Activated CD4-positive, alpha-beta T cell treated with anti-CD3 and anti-CD28 coated beads, Interleukin-10, Interleukin-2, amounts not matched to agents 100 ng/mL and 50 ng/mL, durations not matched to agents 16 hours and 8 hours (primary cell): ENCODE measurements around the gene MSLN.
"Not testable (repeated sequence)": the region's sequence is repeated elsewhere in the genome, so short reads cannot be mapped to it uniquely, and the experiment has no call there.

Experiments
- DNase-seq: peaks from one replicate; pipeline ENCODE4 v3.0.0-alpha.2; 2020

MSLN gene

GRCh38 chr16:761625-762513 is 1.3 kb downstream of the MSLN start:
- DNase-seq, result no peak

- no peak for DNase-seq
These were observed 2.2 kb downstream of the MSLN start for GRCh38 chr16:762595-763268.

- DNase-seq, result no peak
These were observed 3.0 kb downstream of the MSLN start for GRCh38 chr16:763369-764183.

DNA sequence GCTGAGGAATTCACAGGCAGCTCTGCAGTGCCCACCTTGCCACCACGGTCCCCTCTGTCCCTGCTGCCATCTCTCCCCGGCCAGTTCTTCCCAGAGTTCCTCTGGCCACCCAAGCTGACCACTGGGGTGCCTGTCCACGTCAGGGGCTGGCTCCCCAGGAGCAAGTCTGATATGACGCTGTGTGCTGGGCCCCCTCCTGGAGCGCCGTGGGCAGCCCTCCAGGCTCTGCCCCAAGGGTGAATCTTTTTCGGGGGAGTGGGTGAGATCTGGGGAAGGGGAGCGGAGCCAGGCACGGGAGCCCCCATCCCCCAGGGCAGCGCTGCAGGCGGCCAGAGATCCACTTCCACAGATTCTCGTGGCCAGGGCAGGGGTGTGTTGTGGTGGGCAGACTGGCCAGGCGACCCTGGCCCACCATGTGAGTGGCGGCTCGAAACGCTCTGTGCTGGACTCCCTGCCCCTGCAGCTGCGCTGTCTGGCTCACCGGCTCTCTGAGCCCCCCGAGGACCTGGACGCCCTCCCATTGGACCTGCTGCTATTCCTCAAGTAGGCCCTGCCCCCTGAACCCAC is 3.7 kb downstream of the MSLN start:
- DNase-seq, result no peak

- no peak for DNase-seq
These were observed 4.4 kb downstream of the MSLN start for GRCh38 chr16:764848-765487.

GRCh38 chr16:765488-765865 is 4.9 kb downstream of the MSLN start:
- DNase-seq, result no peak

- no peak for DNase-seq
These were observed 5.7 kb downstream of the MSLN start for GRCh38 chr16:766008-766819.

- DNase-seq, result no peak
These were observed 6.5 kb downstream of the MSLN start for GRCh38 chr16:766820-767640.

- DNase-seq, result no peak
These were observed 7.3 kb downstream of the MSLN start for GRCh38 chr16:767743-768235.

GRCh38 chr16:768428-768827 is 7.9 kb downstream of the MSLN start:
- no peak for DNase-seq

GRCh38 chr16:769184-769784 is 8.8 kb downstream of the MSLN start:
- DNase-seq, result no peak

DNA sequence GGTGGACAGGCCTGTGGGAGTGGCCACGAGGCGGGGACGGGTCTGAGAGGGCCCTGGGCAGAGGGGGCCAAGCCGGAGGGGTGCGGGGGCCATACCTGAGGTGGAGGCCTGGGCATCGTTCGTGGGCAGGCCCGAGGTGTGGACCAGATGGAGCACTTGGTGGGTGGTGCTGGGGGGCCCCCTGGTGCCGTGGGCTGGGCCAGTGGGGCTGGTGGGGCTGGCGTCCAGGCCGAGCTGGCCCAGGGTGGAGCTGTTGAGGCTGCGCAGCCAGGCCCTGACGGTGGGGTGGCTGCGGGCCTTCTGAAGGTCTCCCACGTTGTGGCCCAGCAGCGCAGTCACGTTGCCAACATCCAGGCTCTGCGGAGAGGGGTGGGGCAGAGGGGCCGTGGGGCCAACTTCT is 9.4 kb downstream of the MSLN start:
- no peak for DNase-seq

GRCh38 chr16:770411-770810 is 9.9 kb downstream of the MSLN start:
- DNase-seq, result no peak

GRCh38 chr16:772959-773358 is 12.4 kb downstream of the MSLN start:
- no peak for DNase-seq

- no peak for DNase-seq
These were observed 13.8 kb downstream of the MSLN start for GRCh38 chr16:774086-775001.

DNA sequence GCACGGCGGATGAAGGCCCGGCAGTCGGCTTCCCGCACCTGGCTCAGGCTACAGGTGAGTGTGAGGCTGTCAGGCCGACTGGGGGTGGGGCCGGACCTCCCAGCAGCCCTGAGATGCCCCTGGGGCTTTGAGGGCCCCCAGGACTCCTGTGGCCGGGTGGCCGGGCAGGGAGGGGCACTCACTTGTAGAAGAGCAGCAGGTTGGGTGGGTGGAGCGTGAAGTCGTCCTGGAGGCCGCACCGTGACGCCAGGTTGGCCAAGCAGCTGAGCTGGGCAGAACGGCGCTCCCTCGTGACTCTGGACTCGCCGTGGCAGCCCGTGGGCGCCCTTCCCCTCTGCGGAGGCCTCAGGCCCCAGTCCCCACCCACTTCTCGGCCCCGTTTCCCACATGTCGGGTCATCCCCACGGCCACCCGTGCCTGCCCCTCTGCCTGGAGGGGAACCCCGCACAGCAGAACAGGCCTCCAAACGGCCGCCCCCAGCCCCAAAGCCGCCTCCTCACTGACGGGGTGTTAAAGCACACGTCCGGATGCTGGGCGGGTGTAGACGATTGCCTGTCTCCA is 14.8 kb downstream of the MSLN start:
- DNase-seq, result no peak

DNA sequence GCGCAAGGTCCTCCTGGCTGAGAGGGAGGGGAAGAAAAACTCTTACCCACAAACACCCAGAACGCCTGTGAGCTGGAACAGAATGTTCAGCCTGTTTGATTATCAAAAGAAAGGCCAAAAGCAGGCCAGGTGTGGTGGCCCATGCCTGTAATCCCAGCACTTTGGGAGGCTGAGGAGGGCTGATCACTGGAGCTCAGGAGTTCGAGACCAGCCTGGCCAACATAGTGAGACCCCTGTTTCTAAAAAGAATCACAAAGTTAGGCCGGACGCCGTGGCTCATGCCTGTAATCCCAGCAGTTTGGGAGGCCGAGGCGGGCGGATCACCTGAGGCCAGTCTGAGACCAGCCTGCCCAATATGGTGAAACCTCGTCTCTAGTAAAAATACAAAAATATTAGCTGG is 15.8 kb downstream of the MSLN start:
- not testable (repeated sequence) for DNase-seq

DNA sequence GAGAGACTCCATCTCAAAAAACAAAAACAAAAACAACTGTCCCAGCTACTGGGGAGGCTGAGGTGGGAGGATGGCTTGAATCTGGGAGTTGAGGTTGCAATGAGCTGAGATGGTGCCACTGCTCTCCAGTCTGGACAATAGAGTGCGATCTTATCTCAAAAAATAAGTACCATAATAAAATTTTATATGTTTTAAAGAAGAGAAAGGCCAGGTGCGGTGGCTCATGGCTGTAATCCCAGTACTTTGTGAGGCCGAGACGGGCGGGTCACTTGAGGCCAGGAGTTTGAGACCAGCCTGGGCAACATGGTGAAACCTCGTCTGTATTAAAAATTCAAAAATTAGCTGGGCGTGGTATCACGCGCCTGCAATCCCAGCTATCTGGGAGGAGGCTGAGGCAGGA is 16.3 kb downstream of the MSLN start:
- no peak for DNase-seq

DNA sequence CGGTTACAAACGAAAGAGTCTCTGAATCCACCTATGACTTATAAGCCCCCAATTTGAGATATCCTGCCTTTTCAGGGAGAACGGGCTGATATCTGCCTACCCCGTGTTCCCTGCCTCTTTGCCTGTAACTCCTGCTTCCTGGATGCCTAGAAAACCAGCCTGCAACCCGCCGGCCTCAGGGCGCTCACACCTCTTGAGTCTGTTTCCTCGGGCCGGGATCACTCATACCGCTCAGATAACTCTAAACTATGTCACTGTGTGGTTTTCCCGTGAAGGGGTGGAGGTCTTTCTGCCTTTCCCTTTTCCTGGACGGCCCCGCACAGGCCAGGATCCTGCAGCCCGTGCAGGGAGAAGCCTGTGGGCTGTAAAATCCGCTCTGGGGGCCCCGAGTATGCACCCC is 17.3 kb downstream of the MSLN start:
- no peak for DNase-seq
